GM12892 (cell line): ENCODE measurements around the gene SUN1.

Source experiments
- POLR2A ChIP-seq: IDR thresholded peaks from 2 replicates; pipeline ENCODE4 v1.6.1; 2011; ENCODE audit warnings: low read depth, low read length, control low read depth
- TAF1 ChIP-seq: IDR thresholded peaks from 2 replicates; pipeline ENCODE4 v1.6.1; 2011; ENCODE audit warnings: low read depth, mild to moderate bottlenecking, control low read depth, low read length, borderline replicate concordance

DNA sequence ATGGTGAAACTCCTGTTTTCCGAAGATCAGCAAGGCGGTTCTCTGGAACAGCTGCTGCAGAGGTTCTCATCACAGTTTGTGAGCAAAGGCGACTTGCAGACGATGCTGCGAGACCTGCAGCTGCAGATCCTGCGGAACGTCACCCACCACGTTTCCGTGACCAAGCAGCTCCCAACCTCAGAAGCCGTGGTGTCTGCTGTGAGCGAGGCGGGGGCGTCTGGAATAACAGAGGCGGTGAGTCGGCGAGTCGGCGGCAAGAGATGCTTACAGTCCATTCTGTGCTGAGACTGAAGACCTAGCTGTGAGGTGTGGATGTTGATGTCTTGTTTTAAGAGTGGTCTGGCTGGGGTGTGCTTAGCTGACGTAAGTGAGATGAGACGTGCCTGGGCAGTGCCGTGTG, 27.9 kb downstream of the SUN1 start:
- no peak for TF ChIP-seq POLR2A
- TF ChIP-seq TAF1 = no peak
